ENCODE data around the gene ALKBH6. TPM values are rescaled to one million over a fixed set of nuclear protein-coding genes. Genes with fewer than 3 reads are reported as not detected.

The ALKBH6 gene
- total RNA-seq, 6 experiments from 2014 or later, result 25.3 to 31.5 (median 28.5) TPM

GRCh38 chr19:35992907-35993765 lies 20.9 kb downstream of the ALKBH6 start:
- no peak for TF ChIP-seq CTCF (IDR thresholded peaks at IDR 0.05)
- no peak for DNase-seq
- H3K36me3 Mint-ChIP-seq (ENCODE audit: low read depth), result peaks cover 4% of the 10 kb centered on the region; the same call in 1 of the 2 replicates

GRCh38 chr19:35991731-35992450 lies 22.1 kb downstream of the ALKBH6 start:
- Mint-ChIP-seq H3K27me3 (ENCODE audit: insufficient read depth) (peaks cover 30% of the 10 kb centered on the region), H3K4me1 (ENCODE audit: low read depth) (peaks cover 19% of the 10 kb centered on the region), H3K4me3 (no peak overlapping the region), H3K27ac (no peak overlapping the region), H3K36me3 (ENCODE audit: low read depth) (peaks cover 4% of the 10 kb centered on the region; the same call in 1 of the 2 replicates), H3K9me3 (0 out of 2 replicates have a peak, but pooled peaks cover 4% of the 10 kb centered on the region)
- DNase-seq, result no peak
- no peak for TF ChIP-seq CTCF (IDR thresholded peaks at IDR 0.05)

More at GRCh38 chr19:35992907-35993765, 20.9 kb downstream of the ALKBH6 start:
- Mint-ChIP-seq H3K27me3 (ENCODE audit: insufficient read depth) (peaks cover 23% of the 10 kb centered on the region), H3K27ac (no peak overlapping the region), H3K4me1 (ENCODE audit: low read depth) (peaks cover 27% of the 10 kb centered on the region), H3K4me3 (no peak overlapping the region), H3K9me3 (0 out of 2 replicates have a peak, but pooled peaks cover 4% of the 10 kb centered on the region)

- H3K4me1 Mint-ChIP-seq (ENCODE audit: low read depth), result peaks cover 10% of the 10 kb centered on the region
- no peaks in the 10 kb centered on the region for H3K36me3 Mint-ChIP-seq (ENCODE audit: low read depth)
- H3K27ac Mint-ChIP-seq, result no peak overlapping the region
- peaks cover 29% of the 10 kb centered on the region for H3K27me3 Mint-ChIP-seq (ENCODE audit: insufficient read depth)
- no peak for DNase-seq
- no peak for TF ChIP-seq CTCF (IDR thresholded peaks at IDR 0.05)
- 0 out of 2 replicates have a peak, but pooled peaks cover 4% of the 10 kb centered on the region for H3K9me3 Mint-ChIP-seq
- H3K4me3 Mint-ChIP-seq, result no peak overlapping the region
Observed at GRCh38 chr19:35990771-35991730, 23.0 kb downstream of the ALKBH6 start.

GRCh38 chr19:35990156-35990555 lies 23.9 kb downstream of the ALKBH6 start:
- no peak for TF ChIP-seq CTCF (IDR thresholded peaks at IDR 0.05)
- Mint-ChIP-seq H3K4me1 (ENCODE audit: low read depth) (peaks cover 5% of the 10 kb centered on the region), H3K27ac (no peak overlapping the region), H3K9me3 (0 out of 2 replicates have a peak, but pooled peaks cover 4% of the 10 kb centered on the region), H3K36me3 (ENCODE audit: low read depth) (no peaks in the 10 kb centered on the region), H3K4me3 (no peak overlapping the region), H3K27me3 (ENCODE audit: insufficient read depth) (peaks cover 37% of the 10 kb centered on the region)
- DNase-seq, result no peak

GRCh38 chr19:35988824-35989223 lies 25.2 kb downstream of the ALKBH6 start:
- H3K9me3 Mint-ChIP-seq, result 0 out of 2 replicates have a peak, but pooled peaks cover 4% of the 10 kb centered on the region
- no peaks in the 10 kb centered on the region for H3K36me3 Mint-ChIP-seq (ENCODE audit: low read depth)
- H3K27me3 Mint-ChIP-seq (ENCODE audit: insufficient read depth), result peaks cover 46% of the 10 kb centered on the region
- no peak overlapping the region for H3K27ac Mint-ChIP-seq
- no peaks in the 10 kb centered on the region for H3K4me1 Mint-ChIP-seq (ENCODE audit: low read depth)
- TF ChIP-seq CTCF (IDR thresholded peaks at IDR 0.05), result no peak
- H3K4me3 Mint-ChIP-seq, result no peak overlapping the region
- DNase-seq, result no peak
